K562 (cell line): ENCODE measurements around the gene PAN2. TPM values are rescaled to one million over a fixed set of nuclear protein-coding genes. Genes with fewer than 3 reads are reported as not detected.
"Not testable (repeated sequence)": the region's sequence is repeated elsewhere in the genome, so short reads cannot be mapped to it uniquely, and the experiment has no call there.

Experiments
- ATAC-seq: fragments of 200-7000 bp; cut with Tn5 transposase; 3 replicates; pipeline ENCODE4 v1.9.1; 2020; ENCODE audit warnings: moderate library complexity
- BruUV-seq: library from RNA; stranded (reverse); fragments of 400-500 nt; replicated peaks from 2 replicates; lab custom pipeline; 2021; lab: Mats Ljungman, UMichigan
- CTCF ChIA-PET: fragments of 300-600 bp; formaldehyde crosslinking; extraction: SDS; loops from one replicate; lab custom pipeline; 2021; ENCODE audit warnings: low intra/inter-chr PET ratio; lab: Yijun Ruan, JAX
- POLR2A ChIA-PET: fragments of 300-600, 350-650 bp; sonication (Branson Sonifier 250); formaldehyde crosslinking; extraction: SDS; loops from one replicate; lab custom pipeline; 2021; ENCODE audit warnings: antibody characterized with exemption, inconsistent platforms; lab: Yijun Ruan, JAX
- DNase-seq, 4 experiments: peaks; one replicate each; pipeline versions ENCODE4 v3.0.0 to v3.0.0-alpha.2; 2011 to 2018; ENCODE audit warnings: low spot score in 3 of 4, mixed read lengths in 3 of 4; ENCODE audit errors: extremely low read depth in 1 of 4
- FAIRE-seq: peaks from 2 replicates; lab custom pipeline; 2011; peaks lifted over from hg19 to GRCh38; lab: Jason Lieb, UNC
- H2AFZ ChIP-seq: 2 replicates; pipeline ENCODE4 v1.6.0; 2011; ENCODE audit warnings: low read depth, low read length, control low read depth, inconsistent platforms
- H3K27ac ChIP-seq: fragments of 200-600 bp; 3 replicates; pipeline ENCODE4 v1.8.0; 2011; ENCODE audit warnings: low read depth, mild to moderate bottlenecking, control low read depth, inconsistent platforms, low read length, moderate library complexity, mixed read lengths; ENCODE audit errors: extremely low read depth
- H3K27me3 ChIP-seq, 2 experiments: fragments of 300-600 bp in 1 of 2; 2 replicates in 1 of 2; 3 replicates in 1 of 2; pipeline versions ENCODE4 v1.6.0 to v1.8.0; 2011; ENCODE audit warnings: inconsistent platforms in 2 of 2, low read length in 2 of 2, mild to moderate bottlenecking in 1 of 2, mixed read lengths in 1 of 2, moderate library complexity in 1 of 2; ENCODE audit not compliant: control insufficient read depth in 2 of 2, insufficient read depth in 2 of 2
- H3K36me3 ChIP-seq: fragments of 300-600 bp; 3 replicates; pipeline ENCODE4 v1.8.0; 2011; ENCODE audit warnings: mild to moderate bottlenecking, low read length, inconsistent platforms; ENCODE audit not compliant: control insufficient read depth, insufficient read depth
- H3K4me1 ChIP-seq, 2 experiments: fragments of 200-600 bp in 1 of 2; replicated peaks in 1 of 2; 2 replicates in 1 of 2; 3 replicates in 1 of 2; pipeline versions ENCODE4 v1.5.1 to v1.8.0; 2011; ENCODE audit warnings: inconsistent platforms in 2 of 2, low read length in 2 of 2, mild to moderate bottlenecking in 1 of 2, mixed read lengths in 1 of 2, moderate library complexity in 1 of 2; ENCODE audit not compliant: control insufficient read depth in 2 of 2, insufficient read depth in 2 of 2
- H3K4me2 ChIP-seq: 2 replicates; pipeline ENCODE4 v1.6.1; 2011; ENCODE audit warnings: low read length, control low read depth, inconsistent platforms, mixed read lengths; ENCODE audit not compliant: insufficient read depth
- H3K4me3 ChIP-seq: fragments of 200-600 bp; sonication (generic), shearing (Covaris generic); 2 replicates; pipeline ENCODE4 v1.5.1; 2016; ENCODE audit warnings: control low read depth, inconsistent platforms
- H3K79me2 ChIP-seq: fragments of 200-600 bp; 3 replicates; pipeline ENCODE4 v1.8.0; 2011; ENCODE audit warnings: low read length, inconsistent platforms; ENCODE audit not compliant: control insufficient read depth, insufficient read depth
- H3K9ac ChIP-seq, 2 experiments: 2 replicates each; pipeline versions ENCODE4 v1.6.0 to v1.6.1; 2011; ENCODE audit warnings: low read depth in 2 of 2, low read length in 2 of 2, control low read depth in 1 of 2, inconsistent platforms in 1 of 2, mild to moderate bottlenecking in 1 of 2, mixed read lengths in 1 of 2; ENCODE audit not compliant: insufficient read depth in 1 of 2
- H3K9me1 ChIP-seq: one replicate; pipeline ENCODE4 v1.6.0; 2011; ENCODE audit warnings: inconsistent platforms, mild to moderate bottlenecking, low read length, moderate library complexity; ENCODE audit not compliant: control insufficient read depth, insufficient read depth
- H3K9me3 ChIP-seq: replicated peaks from 2 replicates; pipeline ENCODE4 v1.5.1; 2011; ENCODE audit warnings: low read depth, low read length, inconsistent platforms; ENCODE audit not compliant: control insufficient read depth, insufficient read depth
- H4K20me1 ChIP-seq: replicated peaks from 2 replicates; pipeline ENCODE4 v1.6.1; 2011; ENCODE audit warnings: low read length, inconsistent platforms, mixed read lengths; ENCODE audit not compliant: control insufficient read depth, insufficient read depth
- CEBPB ChIP-seq: fragments of 450-650 bp; IDR thresholded peaks from 2 replicates; pipeline ENCODE4 v1.6.1; 2016; ENCODE audit warnings: missing genetic modification characterization, missing compliant biosample characterization
- CEBPG ChIP-seq, 3 experiments: fragments of 200-800 bp in 1 of 3; sonication (Bioruptor generic) in 1 of 3; sonication (generic) in 1 of 3; formaldehyde crosslinking in 1 of 3; IDR thresholded peaks in 2 of 3; conservative IDR thresholded peaks in 1 of 3; 2 replicates each; pipeline versions ENCODE4 v1.6.1 to v1.8.0; 2016 to 2022; ENCODE audit warnings: missing compliant biosample characterization in 2 of 3, missing genetic modification characterization in 2 of 3, mild to moderate bottlenecking in 1 of 3, missing genetic modification reagents in 1 of 3
- FOSL1 ChIP-seq: fragments of 200-800 bp; sonication (Bioruptor generic); conservative IDR thresholded peaks from 2 replicates; pipeline ENCODE4 v1.6.1; 2016; ENCODE audit warnings: missing genetic modification characterization, missing compliant biosample characterization
- IRF9 ChIP-seq: fragments of 450-650 bp; IDR thresholded peaks from 2 replicates; pipeline ENCODE4 v1.6.1; 2016; ENCODE audit warnings: missing biosample characterization, missing genetic modification characterization
- NEUROD1 ChIP-seq: fragments of 150-350 bp; IDR thresholded peaks from 2 replicates; pipeline ENCODE4 v1.6.1; 2014; ENCODE audit warnings: borderline replicate concordance, low read length, low read depth; ENCODE audit not compliant: partially characterized antibody
- THRAP3 ChIP-seq: fragments of 450-650 bp; IDR thresholded peaks from 2 replicates; pipeline ENCODE4 v1.6.1; 2016; ENCODE audit warnings: mild to moderate bottlenecking, inconsistent platforms, borderline replicate concordance
- ZNF57 ChIP-seq: fragments of 450-650 bp; formaldehyde crosslinking; IDR thresholded peaks from 2 replicates; pipeline ENCODE4 v1.4.0; 2020; ENCODE audit warnings: mild to moderate bottlenecking, moderate library complexity
- WGBS: fragments of 100-300 bp; shearing (Covaris generic); methylation state at CpG from one replicate; pipeline ENCODE4 v1.1.6; 2016; ENCODE audit warnings: low coverage, mixed read lengths; ENCODE audit not compliant: insufficient coverage; ENCODE audit errors: missing lambda C conversion rate; 5-methylcytosine and 5-hydroxymethylcytosine counted together
- in situ Hi-C: fragments of 300-500 bp; cut with MboI; formaldehyde crosslinking; loops from 4 replicates; pipeline ENCODE4 v1.15.0; 2018; ENCODE audit warnings: inconsistent platforms, mixed read lengths
- intact Hi-C: fragments of 100-400 bp; cut with micrococcal nuclease; formaldehyde crosslinking; loops from 2 replicates; pipeline ENCODE4 v1.14.2; 2022
- polyA plus RNA-seq, 8 experiments: library from polyadenylated mRNA; depleted of rRNA in 4 of 8; stranded (reverse) in 5 of 8; unstranded in 3 of 8; fragments of >200 nt; fragmentation: Nextera tagmentation in 2 of 8; fragmentation: Illumina TruSeq in 1 of 8; extraction: Ambion mirVana in 2 of 8; extraction: Trizol in 1 of 8; gene quantifications; 2 replicates each; pipeline versions ENCODE4 v1.2.1 to v1.2.3, GENCODE V29; 2011 to 2014; ENCODE audit warnings: inconsistent platforms in 1 of 8, missing spikeins in 1 of 8
- total RNA-seq, 7 experiments: library from RNA; depleted of rRNA in 6 of 7; stranded (reverse); fragments of >200 nt in 6 of 7; fragmentation: Illumina TruSeq in 2 of 7; extraction: Trizol in 2 of 7; gene quantifications; 2 replicates each; pipeline versions ENCODE4 v1.2.1 to v1.2.3, GENCODE V29; 2011 to 2021; ENCODE audit warnings: low replicate concordance in 1 of 7
- TF ChIP-seq, protein P1 (sequence below): sonication (generic); formaldehyde crosslinking; IDR thresholded peaks from 2 replicates; pipeline ENCODE4 v1.8.1; 2023; ENCODE audit warnings: mild to moderate bottlenecking, missing genetic modification reagents

PAN2 gene
- total and polyA plus RNA-seq, 9 of the 15 experiments (the other 6 are each of a cell fraction or from before 2014, with no cell fraction given): 15.0 to 66.1 (median 25.9) TPM

GRCh38 chr12:56321610-56322009 lies 12.2 kb downstream of the PAN2 start:
- ATAC-seq, in situ Hi-C loops, H2AFZ ChIP-seq, CTCF ChIA-PET, H3K27ac ChIP-seq, H3K9ac ChIP-seq, H3K4me1 ChIP-seq, H3K4me3 ChIP-seq, H3K79me2 ChIP-seq, BruUV-seq, H3K9me3 ChIP-seq, H3K4me2 ChIP-seq, H3K27me3 ChIP-seq, H3K9me1 ChIP-seq, H4K20me1 ChIP-seq, POLR2A ChIA-PET, DNase-seq, intact Hi-C loops, FAIRE-seq: not testable (repeated sequence)
- 75% methylated on average over 4 of the region's 8 CpGs for WGBS
- TF ChIP-seq IRF9 (tag) (0 out of 2 replicates have a peak, but pooled peaks have one; percentile 35), CEBPG (CRISPR knock-in tag; IDR thresholded peaks at IDR 0.05) (peak; percentile 76), CEBPG (tag; conservative IDR thresholded peaks at IDR 0.05 in 1 of 2, IDR thresholded peaks at IDR 0.05 in 1 of 2) (peak in 1 of 2 experiments; percentile 94; a peak in 2 of 4 replicates), CEBPB (tag) (peak; percentile 95)
- H3K36me3 ChIP-seq: peaks cover 69% of the 10 kb centered on the region

- 74% methylated on average over 2 of the region's 2 CpGs for WGBS
- Histone ChIP-seq H3K9me1 (no peaks in the 10 kb centered on the region), H3K79me2 (no peaks in the 10 kb centered on the region), H3K27ac (no peak overlapping the region), H3K4me3 (no peak overlapping the region), H3K9ac (no peak overlapping the region), H4K20me1 (no peaks in the 10 kb centered on the region), H3K4me2 (no peak overlapping the region), H3K4me1 (peaks cover 5% of the 10 kb centered on the region in 2 experiments; a peak in 4 of 5 replicates), H3K36me3 (peaks cover 63% of the 10 kb centered on the region), H2AFZ (no peak overlapping the region), H3K9me3 (no peaks in the 10 kb centered on the region), H3K27me3 (no peaks in the 10 kb centered on the region)
- intact Hi-C loops: no loop called here
- no TSS peak for BruUV-seq
- POLR2A ChIA-PET: no interaction called here
- in situ Hi-C loops: no loop called here
- no peak for DNase-seq
- CTCF ChIA-PET: no interaction called here
- no peak for ATAC-seq
- no peak for FAIRE-seq
- TF ChIP-seq NEUROD1 (no peak), ZNF57 (CRISPR knock-in tag) (no peak), CEBPG (CRISPR knock-in tag; IDR thresholded peaks at IDR 0.05) (0 out of 2 replicates have a peak, but pooled peaks have one; percentile 27), CEBPG (tag; conservative IDR thresholded peaks at IDR 0.05 in 1 of 2, IDR thresholded peaks at IDR 0.05 in 1 of 2) (peak in 1 of 2 experiments; percentile 87; a peak in 2 of 4 replicates), THRAP3 (no peak), FOSL1 (tag) (peak; percentile 26; the same call in 1 of the 2 replicates)
- TF ChIP-seq, protein P1, sequence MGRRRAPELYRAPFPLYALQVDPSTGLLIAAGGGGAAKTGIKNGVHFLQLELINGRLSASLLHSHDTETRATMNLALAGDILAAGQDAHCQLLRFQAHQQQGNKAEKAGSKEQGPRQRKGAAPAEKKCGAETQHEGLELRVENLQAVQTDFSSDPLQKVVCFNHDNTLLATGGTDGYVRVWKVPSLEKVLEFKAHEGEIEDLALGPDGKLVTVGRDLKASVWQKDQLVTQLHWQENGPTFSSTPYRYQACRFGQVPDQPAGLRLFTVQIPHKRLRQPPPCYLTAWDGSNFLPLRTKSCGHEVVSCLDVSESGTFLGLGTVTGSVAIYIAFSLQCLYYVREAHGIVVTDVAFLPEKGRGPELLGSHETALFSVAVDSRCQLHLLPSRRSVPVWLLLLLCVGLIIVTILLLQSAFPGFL (CRISPR knock-in tag): no peak
Measured at GRCh38 chr12:56321027-56321426, 12.8 kb downstream of the PAN2 start.
